Hepatocyte (in vitro differentiated cells): Measurements from ENCODE around the gene SLC7A10. TPM values are rescaled to one million over a fixed set of nuclear protein-coding genes. Genes with fewer than 3 reads are reported as not detected.

Experiments used
- DNase-seq: peaks from one replicate; pipeline ENCODE4 v3.0.0-alpha.2; 2016; ENCODE audit warnings: low spot score
- H2AFZ ChIP-seq: fragments of 200-600 bp; sonication (generic); 2 replicates; pipeline ENCODE4 v1.6.0; 2016; ENCODE audit warnings: antibody characterized with exemption, mild to moderate bottlenecking
- H3K27ac ChIP-seq: fragments of 200-600 bp; sonication (generic); 2 replicates; pipeline ENCODE4 v1.5.1; 2016; ENCODE audit warnings: mild to moderate bottlenecking
- H3K27me3 ChIP-seq: fragments of 200-600 bp; sonication (generic); 2 replicates; pipeline ENCODE4 v1.6.1; 2016
- H3K36me3 ChIP-seq: fragments of 200-600 bp; sonication (generic); replicated peaks from 2 replicates; pipeline ENCODE4 v1.5.1; 2016; ENCODE audit warnings: low read depth; ENCODE audit not compliant: insufficient read depth
- H3K4me1 ChIP-seq: fragments of 200-600 bp; sonication (generic); 2 replicates; pipeline ENCODE4 v1.5.1; 2016; ENCODE audit warnings: mild to moderate bottlenecking, moderate library complexity; ENCODE audit not compliant: insufficient read depth
- H3K4me2 ChIP-seq: fragments of 200-600 bp; sonication (generic); 2 replicates; pipeline ENCODE4 v1.6.0; 2016
- H3K4me3 ChIP-seq: fragments of 200-600 bp; sonication (generic); 2 replicates; pipeline ENCODE4 v1.5.1; 2016; ENCODE audit warnings: mild to moderate bottlenecking
- H3K79me2 ChIP-seq: fragments of 200-600 bp; sonication (generic); 2 replicates; pipeline ENCODE4 v1.6.0; 2017; ENCODE audit warnings: mild to moderate bottlenecking
- H3K9me2 ChIP-seq: fragments of 200-600 bp; sonication (generic); replicated peaks from 2 replicates; pipeline ENCODE4 v1.6.0; 2017; ENCODE audit warnings: mild to moderate bottlenecking; ENCODE audit not compliant: insufficient read depth
- H3K9me3 ChIP-seq: fragments of 200-600 bp; sonication (generic); 2 replicates; pipeline ENCODE4 v1.5.1; 2016; ENCODE audit warnings: low read depth, mild to moderate bottlenecking
- H4K20me1 ChIP-seq: fragments of 200-600 bp; sonication (generic); 2 replicates; pipeline ENCODE4 v1.6.0; 2016; ENCODE audit warnings: mild to moderate bottlenecking; ENCODE audit not compliant: insufficient read depth, poor library complexity, severe bottlenecking
- CTCF ChIP-seq: fragments of 200-600 bp; sonication (generic); IDR thresholded peaks from 2 replicates; pipeline ENCODE4 v1.5.1; 2016; ENCODE audit warnings: antibody characterized with exemption, mild to moderate bottlenecking; ENCODE audit not compliant: poor library complexity
- EZH2 ChIP-seq: fragments of 200-600 bp; sonication (generic); IDR thresholded peaks from 2 replicates; pipeline ENCODE4 v1.6.1; 2016; ENCODE audit warnings: antibody characterized with exemption, mild to moderate bottlenecking, borderline replicate concordance
- EZH2phosphoT487 ChIP-seq: fragments of 200-600 bp; sonication (generic); IDR thresholded peaks from one replicate; pipeline ENCODE4 v1.6.1; 2018; ENCODE audit warnings: antibody characterized with exemption, mild to moderate bottlenecking, low read depth, moderate library complexity; ENCODE audit not compliant: unreplicated experiment, severe bottlenecking
- WGBS: methylation state at CpG from one replicate; pipeline ENCODE4 v1.1.6; 2016; ENCODE audit warnings: low lambda C conversion rate; ENCODE audit errors: missing lambda C conversion rate; 5-methylcytosine and 5-hydroxymethylcytosine counted together
- polyA plus RNA-seq: library from polyadenylated mRNA; unstranded; fragments of >200 nt; fragmentation: Nextera tagmentation; extraction: Ambion mirVana; gene quantifications from 2 replicates; pipeline ENCODE4 v1.2.1, GENCODE V29; 2016
- total RNA-seq: library from RNA; depleted of rRNA; stranded (reverse); fragments of >200 nt; gene quantifications from 2 replicates; pipeline ENCODE4 v1.2.3, GENCODE V29; 2014

The SLC7A10 gene
- total and polyA plus RNA-seq, 2 experiments from 2014 or later, result 5.5 to 7.3 TPM

- Histone ChIP-seq H3K4me3 (no peak overlapping the region), H3K9me3 (no peaks in the 10 kb centered on the region), H3K4me2 (no peak overlapping the region), H3K36me3 (no peaks in the 10 kb centered on the region), H4K20me1 (no peaks in the 10 kb centered on the region), H3K27ac (no peak overlapping the region), H3K4me1 (no peaks in the 10 kb centered on the region), H3K27me3 (no peaks in the 10 kb centered on the region), H2AFZ (no peak overlapping the region), H3K79me2 (no peaks in the 10 kb centered on the region), H3K9me2 (no peaks in the 10 kb centered on the region)
- WGBS, result 92% methylated on average over 8 of the region's 8 CpGs
- no peak for TF ChIP-seq EZH2
- no peak for TF ChIP-seq EZH2phosphoT487
- TF ChIP-seq CTCF, result no peak
- DNase-seq, result no peak
Measured at GRCh38 chr19:33252971-33253370, 27.3 kb upstream of the SLC7A10 start.

GRCh38 chr19:33252418-33252962, 26.8 kb upstream of the SLC7A10 start:
- H3K79me2 ChIP-seq, result no peaks in the 10 kb centered on the region
- H3K27me3 ChIP-seq, result no peaks in the 10 kb centered on the region
- H3K4me2 ChIP-seq, result no peak overlapping the region
- no peak overlapping the region for H2AFZ ChIP-seq
- WGBS, result 96% methylated on average over 4 of the region's 4 CpGs
- no peaks in the 10 kb centered on the region for H3K4me1 ChIP-seq
- no peaks in the 10 kb centered on the region for H3K9me2 ChIP-seq
- H3K4me3 ChIP-seq, result no peak overlapping the region
- TF ChIP-seq EZH2phosphoT487 (no peak), CTCF (no peak), EZH2 (no peak)
- H4K20me1 ChIP-seq, result no peaks in the 10 kb centered on the region
- no peaks in the 10 kb centered on the region for H3K36me3 ChIP-seq
- no peaks in the 10 kb centered on the region for H3K9me3 ChIP-seq
- no peak overlapping the region for H3K27ac ChIP-seq
- DNase-seq, result no peak

- 86% methylated on average over 16 of the region's 17 CpGs for WGBS
- no peak overlapping the region for H3K4me3 ChIP-seq
- no peak overlapping the region for H3K27ac ChIP-seq
- H2AFZ ChIP-seq, result no peak overlapping the region
- H3K79me2 ChIP-seq, result no peaks in the 10 kb centered on the region
- TF ChIP-seq EZH2phosphoT487 (no peak), EZH2 (no peak), CTCF (no peak)
- H3K4me1 ChIP-seq, result no peaks in the 10 kb centered on the region
- no peaks in the 10 kb centered on the region for H3K36me3 ChIP-seq
- DNase-seq, result no peak
- H3K9me3 ChIP-seq, result no peaks in the 10 kb centered on the region
- no peaks in the 10 kb centered on the region for H4K20me1 ChIP-seq
- H3K9me2 ChIP-seq, result no peaks in the 10 kb centered on the region
- no peak overlapping the region for H3K4me2 ChIP-seq
- no peaks in the 10 kb centered on the region for H3K27me3 ChIP-seq
Measured at GRCh38 chr19:33251526-33252090, 26.0 kb upstream of the SLC7A10 start.

GRCh38 chr19:33251076-33251475, 25.4 kb upstream of the SLC7A10 start:
- Histone ChIP-seq H3K9me2 (no peaks in the 10 kb centered on the region), H3K27ac (no peak overlapping the region), H3K27me3 (no peaks in the 10 kb centered on the region), H3K4me1 (no peaks in the 10 kb centered on the region), H3K79me2 (no peaks in the 10 kb centered on the region), H3K36me3 (no peaks in the 10 kb centered on the region), H4K20me1 (no peaks in the 10 kb centered on the region), H2AFZ (no peak overlapping the region), H3K4me3 (no peak overlapping the region), H3K4me2 (no peak overlapping the region), H3K9me3 (no peaks in the 10 kb centered on the region)
- no peak for TF ChIP-seq CTCF
- TF ChIP-seq EZH2phosphoT487, result no peak
- no peak for TF ChIP-seq EZH2
- no peak for DNase-seq
- WGBS, result 71% methylated on average over 10 of the region's 12 CpGs
